Activated naive CD4-positive, alpha-beta T cell treated with anti-CD3 and anti-CD28 coated beads, Interleukin-2, amount 10 ng/mL, durations not matched to agents 7 days and 5 days (primary cell): ENCODE measurements around the gene DNAH2.

ENCODE experiments used
- CTCF ChIA-PET: fragments of 350-600 bp; sonication (Branson Sonifier 250); formaldehyde crosslinking; loops from one replicate; lab custom pipeline; 2021; ENCODE audit warnings: antibody characterized with exemption; lab: Charles Lee
- DNase-seq: peaks from one replicate; pipeline ENCODE4 v3.0.0-alpha.2; 2020
- H3K27ac Mint-ChIP-seq: one replicate; pipeline ENCODE4 v1.8.0; 2021; ENCODE audit warnings: mild to moderate bottlenecking, moderate library complexity, mixed read lengths
- H3K27me3 Mint-ChIP-seq: one replicate; pipeline ENCODE4 v1.8.0; 2021; ENCODE audit warnings: mild to moderate bottlenecking, mixed read lengths
- H3K36me3 Mint-ChIP-seq: one replicate; pipeline ENCODE4 v1.8.0; 2021; ENCODE audit warnings: mixed read lengths
- H3K4me1 Mint-ChIP-seq: one replicate; pipeline ENCODE4 v1.8.0; 2021; ENCODE audit warnings: mixed read lengths
- H3K4me3 Mint-ChIP-seq: one replicate; pipeline ENCODE4 v1.8.0; 2021; ENCODE audit warnings: mild to moderate bottlenecking, moderate library complexity, mixed read lengths
- H3K9me3 Mint-ChIP-seq: one replicate; pipeline ENCODE4 v1.8.0; 2021; ENCODE audit warnings: mixed read lengths

DNAH2 gene

GRCh38 chr17:7755095-7755890 is 37.7 kb downstream of the DNAH2 start:
- Mint-ChIP-seq H3K27me3 (peaks cover 6% of the 10 kb centered on the region), H3K27ac (no peak overlapping the region), H3K4me1 (peaks cover 4% of the 10 kb centered on the region), H3K4me3 (no peak overlapping the region), H3K36me3 (no peaks in the 10 kb centered on the region), H3K9me3 (no peaks in the 10 kb centered on the region)
- no peak for DNase-seq
- CTCF ChIA-PET = interaction anchor here (2.2 kb wide), 1 partner anchor 11 kb away, joined by 9 read pairs; no protein-coding TSS in a partner anchor

- Mint-ChIP-seq H3K4me3 (no peak overlapping the region), H3K36me3 (no peaks in the 10 kb centered on the region), H3K4me1 (peaks cover 4% of the 10 kb centered on the region), H3K9me3 (no peaks in the 10 kb centered on the region), H3K27ac (no peak overlapping the region), H3K27me3 (peaks cover 6% of the 10 kb centered on the region)
- CTCF ChIA-PET = interaction anchor here (1.4 kb wide), 1 partner anchor 13 kb away, joined by 9 read pairs; no protein-coding TSS in a partner anchor
- DNase-seq = no peak
Observed at GRCh38 chr17:7756968-7757367, 39.4 kb downstream of the DNAH2 start.

- H3K4me3 Mint-ChIP-seq = no peak overlapping the region
- CTCF ChIA-PET = no interaction called here
Observed at GRCh38 chr17:7763919-7764318, 46.4 kb downstream of the DNAH2 start.

GRCh38 chr17:7767004-7767403 is 49.5 kb downstream of the DNAH2 start:
- DNase-seq = no peak
- CTCF ChIA-PET = interaction anchor here (0.7 kb wide), 1 partner anchor 23 kb away, joined by 3 read pairs; no protein-coding TSS in a partner anchor
- Mint-ChIP-seq H3K27ac (no peak overlapping the region), H3K9me3 (no peaks in the 10 kb centered on the region), H3K27me3 (peaks cover 28% of the 10 kb centered on the region), H3K36me3 (no peaks in the 10 kb centered on the region), H3K4me3 (no peak overlapping the region), H3K4me1 (no peaks in the 10 kb centered on the region)

More at GRCh38 chr17:7763919-7764318, 46.4 kb downstream of the DNAH2 start:
- Mint-ChIP-seq H3K9me3 (no peaks in the 10 kb centered on the region), H3K36me3 (no peaks in the 10 kb centered on the region), H3K27me3 (peaks cover 18% of the 10 kb centered on the region), H3K4me1 (no peaks in the 10 kb centered on the region), H3K27ac (no peak overlapping the region)
- DNase-seq = no peak

GRCh38 chr17:7767405-7768021 is 50.0 kb downstream of the DNAH2 start:
- no peak overlapping the region for H3K27ac Mint-ChIP-seq
- no peaks in the 10 kb centered on the region for H3K36me3 Mint-ChIP-seq
- H3K27me3 Mint-ChIP-seq = peaks cover 32% of the 10 kb centered on the region
- no peaks in the 10 kb centered on the region for H3K9me3 Mint-ChIP-seq
- CTCF ChIA-PET = interaction anchor here (0.7 kb wide), 1 partner anchor 24 kb away, joined by 3 read pairs; no protein-coding TSS in a partner anchor
- DNase-seq = no peak
- H3K4me1 Mint-ChIP-seq = no peaks in the 10 kb centered on the region
- no peak overlapping the region for H3K4me3 Mint-ChIP-seq

GRCh38 chr17:7769854-7770253 is 52.3 kb downstream of the DNAH2 start:
- CTCF ChIA-PET = interaction anchor here (1.8 kb wide), 1 partner anchor 9 kb away, joined by 5 read pairs; no protein-coding TSS in a partner anchor

GRCh38 chr17:7774055-7774521 is 56.5 kb downstream of the DNAH2 start:
- Mint-ChIP-seq H3K27me3 (peaks cover 54% of the 10 kb centered on the region), H3K4me1 (no peaks in the 10 kb centered on the region), H3K36me3 (no peaks in the 10 kb centered on the region), H3K27ac (no peak overlapping the region), H3K4me3 (no peak overlapping the region), H3K9me3 (no peaks in the 10 kb centered on the region)
- no peak for DNase-seq
- CTCF ChIA-PET = no interaction called here

More at GRCh38 chr17:7769854-7770253, 52.3 kb downstream of the DNAH2 start:
- Mint-ChIP-seq H3K9me3 (no peaks in the 10 kb centered on the region), H3K4me1 (no peaks in the 10 kb centered on the region), H3K36me3 (no peaks in the 10 kb centered on the region), H3K27me3 (peaks cover 37% of the 10 kb centered on the region), H3K27ac (no peak overlapping the region), H3K4me3 (no peak overlapping the region)
- DNase-seq = no peak

- H3K27ac Mint-ChIP-seq = no peak overlapping the region
- H3K4me3 Mint-ChIP-seq = no peak overlapping the region
- H3K9me3 Mint-ChIP-seq = no peaks in the 10 kb centered on the region
- CTCF ChIA-PET = no interaction called here
- DNase-seq = no peak
- H3K27me3 Mint-ChIP-seq = peaks cover 52% of the 10 kb centered on the region
- no peaks in the 10 kb centered on the region for H3K4me1 Mint-ChIP-seq
- no peaks in the 10 kb centered on the region for H3K36me3 Mint-ChIP-seq
Observed at GRCh38 chr17:7775051-7775450, 57.5 kb downstream of the DNAH2 start.

- no peak for DNase-seq
- CTCF ChIA-PET = interaction anchor here (0.5 kb wide), 1 partner anchor 706 kb away, joined by 3 read pairs; no protein-coding TSS in a partner anchor
- Mint-ChIP-seq H3K4me1 (no peaks in the 10 kb centered on the region), H3K36me3 (no peaks in the 10 kb centered on the region), H3K27ac (no peak overlapping the region), H3K4me3 (no peak overlapping the region), H3K27me3 (peaks cover 43% of the 10 kb centered on the region), H3K9me3 (no peaks in the 10 kb centered on the region)
Observed at GRCh38 chr17:7777017-7777416, 59.5 kb downstream of the DNAH2 start.

GRCh38 chr17:7780736-7781135 is 63.2 kb downstream of the DNAH2 start:
- Mint-ChIP-seq H3K36me3 (no peaks in the 10 kb centered on the region), H3K4me1 (no peaks in the 10 kb centered on the region), H3K4me3 (no peak overlapping the region), H3K27me3 (peaks cover 34% of the 10 kb centered on the region), H3K27ac (no peak overlapping the region), H3K9me3 (no peaks in the 10 kb centered on the region)
- DNase-seq = no peak
- CTCF ChIA-PET = interaction anchor here (1.0 kb wide), 1 partner anchor 9 kb away, joined by 3 read pairs; no protein-coding TSS in a partner anchor

GRCh38 chr17:7781429-7781828 is 63.9 kb downstream of the DNAH2 start:
- no peak overlapping the region for H3K4me3 Mint-ChIP-seq
- no peaks in the 10 kb centered on the region for H3K4me1 Mint-ChIP-seq
- no peaks in the 10 kb centered on the region for H3K9me3 Mint-ChIP-seq
- H3K27ac Mint-ChIP-seq = no peak overlapping the region
- peaks cover 34% of the 10 kb centered on the region for H3K27me3 Mint-ChIP-seq
- DNase-seq = no peak
- H3K36me3 Mint-ChIP-seq = no peaks in the 10 kb centered on the region
- CTCF ChIA-PET = interaction anchor here (1.0 kb wide), 2 partner anchors 8 to 17 kb away, joined by 3 read pairs; no protein-coding TSS in a partner anchor

GRCh38 chr17:7782240-7782639 is 64.7 kb downstream of the DNAH2 start:
- no peak for DNase-seq
- H3K27me3 Mint-ChIP-seq = peaks cover 29% of the 10 kb centered on the region

GRCh38 chr17:7786866-7787265 is 69.3 kb downstream of the DNAH2 start:
- no peak for DNase-seq
- CTCF ChIA-PET = interaction anchor here (1.2 kb wide), 1 partner anchor 43 kb away, joined by 3 read pairs; no protein-coding TSS in a partner anchor
- H3K9me3 Mint-ChIP-seq = no peaks in the 10 kb centered on the region
- H3K4me3 Mint-ChIP-seq = no peak overlapping the region
- H3K27me3 Mint-ChIP-seq = peaks cover 22% of the 10 kb centered on the region
- no peaks in the 10 kb centered on the region for H3K36me3 Mint-ChIP-seq
- H3K4me1 Mint-ChIP-seq = no peaks in the 10 kb centered on the region
- no peak overlapping the region for H3K27ac Mint-ChIP-seq

More at GRCh38 chr17:7782240-7782639, 64.7 kb downstream of the DNAH2 start:
- Mint-ChIP-seq H3K4me3 (no peak overlapping the region), H3K27ac (no peak overlapping the region), H3K4me1 (no peaks in the 10 kb centered on the region), H3K36me3 (no peaks in the 10 kb centered on the region), H3K9me3 (no peaks in the 10 kb centered on the region)
- CTCF ChIA-PET = interaction anchor here (1.0 kb wide), 1 partner anchor 16 kb away, joined by 3 read pairs; no protein-coding TSS in a partner anchor

- CTCF ChIA-PET = interaction anchor here (1.6 kb wide), 1 partner anchor 8 kb away, joined by 3 read pairs; no protein-coding TSS in a partner anchor
Observed at GRCh38 chr17:7789131-7789530, 71.6 kb downstream of the DNAH2 start.

More at GRCh38 chr17:7789131-7789530, 71.6 kb downstream of the DNAH2 start:
- H3K27ac Mint-ChIP-seq = no peak overlapping the region
- peaks cover 18% of the 10 kb centered on the region for H3K27me3 Mint-ChIP-seq
- no peaks in the 10 kb centered on the region for H3K4me1 Mint-ChIP-seq
- no peak overlapping the region for H3K4me3 Mint-ChIP-seq
- DNase-seq = no peak
- H3K36me3 Mint-ChIP-seq = no peaks in the 10 kb centered on the region
- H3K9me3 Mint-ChIP-seq = no peaks in the 10 kb centered on the region
